ENCODE data around the gene PRCD. TPM values are rescaled to one million over a fixed set of nuclear protein-coding genes. Genes with fewer than 3 reads are reported as not detected.
A peak's percentile ranks its signal among the peaks of the same experiment; 100 is the strongest.

PRCD gene
- total RNA-seq, 1 experiment from 2014 or later, result 2.5 TPM

GRCh38 chr17:76501018-76501826, 38.6 kb upstream of the PRCD start, which contains the start of gene RHBDF2:
RHBDF2 (minus strand) TSS chr17:76501423; CDS start chr17:76481524, 19,899 bp downstream.
- H3K4me2 ChIP-seq (ENCODE audit: low read length), result peak within 1 kb of the TSS; percentile 83
- no peaks in the 10 kb centered on the region for H3K27me3 ChIP-seq (ENCODE audit: low read length)
- H3K79me2 ChIP-seq (ENCODE audit: low read length), result peaks cover 46% of the 10 kb centered on the region
- no peaks in the 10 kb centered on the region for H3K36me3 ChIP-seq (ENCODE audit: low read depth, low read length)
- DNase-seq (peak; percentile 91), ATAC-seq (peak; percentile 69)
- BruUV-seq (replicated peaks), result no TSS peak
- no peaks in the 10 kb centered on the region for H3K9me3 ChIP-seq (ENCODE audit: low read length)
- CTCF ChIA-PET, result interaction anchor here (1.0 kb wide), 1 partner anchor 43 kb away, joined by 5 read pairs; no protein-coding TSS in a partner anchor
- peak within 1 kb of the TSS; percentile 98 for H3K4me3 ChIP-seq (ENCODE audit: low read length)
- peak within 1 kb of the TSS; percentile 49 for H3K27ac ChIP-seq (ENCODE audit: low read length)
- H3K9ac ChIP-seq (ENCODE audit: low read length), result peak within 1 kb of the TSS; percentile 96
- H3K4me1 ChIP-seq (ENCODE audit: insufficient read depth, low read length), result peaks cover 33% of the 10 kb centered on the region
- peaks cover 7% of the 10 kb centered on the region; the same call in 1 of the 2 replicates for H4K20me1 ChIP-seq (ENCODE audit: low read length)
- no peaks in the 10 kb centered on the region for H3F3A ChIP-seq (ENCODE audit: low read length, unreplicated experiment)
- TF ChIP-seq CTCF (conservative IDR thresholded peaks at IDR 0.05; ENCODE audit: low read depth, low read length), result no peak
- no peak for TF ChIP-seq EZH2 (IDR thresholded peaks at IDR 0.05; ENCODE audit: low read length, unreplicated experiment)
- no peak for TF ChIP-seq EZH2phosphoT487 (IDR thresholded peaks at IDR 0.05; ENCODE audit: borderline replicate concordance, low read length)
- intact Hi-C loops (cut with micrococcal nuclease), result loop anchor here (1.0 kb wide), 1 partner anchor 35 kb away; no protein-coding TSS in a partner anchor
- peak within 1 kb of the TSS; percentile 83 for H2AFZ ChIP-seq (ENCODE audit: low read length)
- POLR2A ChIA-PET (ENCODE audit: unreplicated experiment), result interaction anchor here (0.5 kb wide), 1 partner anchor 296 kb away, joined by 4 read pairs; no protein-coding TSS in a partner anchor
- H3K9me2 ChIP-seq (replicated peaks; ENCODE audit: low read length), result no peaks in the 10 kb centered on the region

GRCh38 chr17:76501827-76502307, 38.0 kb upstream of the PRCD start:
- Histone ChIP-seq H3K4me2 (ENCODE audit: low read length) (peak overlapping the region; percentile 83), H2AFZ (ENCODE audit: low read length) (peak overlapping the region; percentile 83), H3K79me2 (ENCODE audit: low read length) (peaks cover 41% of the 10 kb centered on the region), H3K36me3 (ENCODE audit: low read depth, low read length) (no peaks in the 10 kb centered on the region), H3K9ac (ENCODE audit: low read length) (peak overlapping the region; percentile 96; the same call in 1 of the 2 replicates), H4K20me1 (ENCODE audit: low read length) (peaks cover 7% of the 10 kb centered on the region; the same call in 1 of the 2 replicates), H3F3A (ENCODE audit: low read length, unreplicated experiment) (no peaks in the 10 kb centered on the region), H3K9me3 (ENCODE audit: low read length) (no peaks in the 10 kb centered on the region), H3K4me1 (ENCODE audit: insufficient read depth, low read length) (peaks cover 36% of the 10 kb centered on the region), H3K9me2 (replicated peaks; ENCODE audit: low read length) (no peaks in the 10 kb centered on the region), H3K4me3 (ENCODE audit: low read length) (peak overlapping the region; percentile 98), H3K27me3 (ENCODE audit: low read length) (no peaks in the 10 kb centered on the region), H3K27ac (ENCODE audit: low read length) (no peak overlapping the region)
- intact Hi-C loops (cut with micrococcal nuclease), result loop anchor here (1.0 kb wide), 1 partner anchor 36 kb away; no protein-coding TSS in a partner anchor
- ChIA-PET POLR2A (ENCODE audit: unreplicated experiment) (no interaction called here), CTCF (interaction anchor here (1.0 kb wide), 1 partner anchor 44 kb away, joined by 5 read pairs; no protein-coding TSS in a partner anchor)
- no peak for ATAC-seq
- TSS peak; percentile 58 for BruUV-seq (replicated peaks)
- no peak for DNase-seq
- no peak for TF ChIP-seq EZH2 (IDR thresholded peaks at IDR 0.05; ENCODE audit: low read length, unreplicated experiment)
- no peak for TF ChIP-seq EZH2phosphoT487 (IDR thresholded peaks at IDR 0.05; ENCODE audit: borderline replicate concordance, low read length)
- no peak for TF ChIP-seq CTCF (conservative IDR thresholded peaks at IDR 0.05; ENCODE audit: low read depth, low read length)

Measured in PC-3 (cell line).